HG03039 (cell line): ENCODE results near the gene SLC29A4.

Source experiments
- ATAC-seq: cut with Tn5 transposase; IDR thresholded peaks from one replicate; pipeline ENCODE4 v1.9.1; 2021; ENCODE audit warnings: mild to moderate bottlenecking, moderate library complexity; ENCODE audit not compliant: unreplicated experiment

SLC29A4 gene

GRCh38 chr7:5350600-5351385, 68.0 kb downstream of the SLC29A4 start:
- ATAC-seq, result no peak

GRCh38 chr7:5351507-5352265, 68.9 kb downstream of the SLC29A4 start:
- ATAC-seq, result no peak

GRCh38 chr7:5352440-5353010, 69.8 kb downstream of the SLC29A4 start:
- ATAC-seq, result no peak

- no peak for ATAC-seq
Observed at GRCh38 chr7:5354460-5355232, 71.9 kb downstream of the SLC29A4 start.
